Mucosa of rectum (tissue), 2 donors: ENCODE data around the gene TP53I13.
A peak's percentile ranks its signal among the peaks of the same experiment; 100 is the strongest.

ENCODE experiments used
- H3K27ac ChIP-seq, 2 donors: one replicate each; pipeline ENCODE4 v1.7.0; 2013; ENCODE audit warnings: inconsistent platforms in 2 of 2, low read depth in 2 of 2, low read length in 2 of 2
- H3K27me3 ChIP-seq, 2 donors: one replicate each; pipeline ENCODE4 v1.7.0; 2013; ENCODE audit warnings: low read length in 2 of 2; ENCODE audit not compliant: control insufficient read depth in 2 of 2, insufficient read depth in 2 of 2
- H3K36me3 ChIP-seq, 2 donors: one replicate each; pipeline ENCODE4 v1.7.0; 2013; ENCODE audit warnings: low read length in 2 of 2; ENCODE audit not compliant: control insufficient read depth in 2 of 2, insufficient read depth in 2 of 2
- H3K4me1 ChIP-seq, 2 donors: one replicate each; pipeline ENCODE4 v1.7.0; 2013; ENCODE audit warnings: low read length in 2 of 2, mild to moderate bottlenecking in 1 of 2; ENCODE audit not compliant: control insufficient read depth in 2 of 2, insufficient read depth in 2 of 2
- H3K4me3 ChIP-seq, 2 donors: one replicate each; pipeline ENCODE4 v1.7.0; 2013; ENCODE audit warnings: low read length in 2 of 2
- H3K9ac ChIP-seq, 2 donors: one replicate each; pipeline ENCODE4 v1.7.0; 2013; ENCODE audit warnings: low read length in 2 of 2, low read depth in 1 of 2, mild to moderate bottlenecking in 1 of 2
- H3K9me3 ChIP-seq, 2 donors: one replicate each; pipeline ENCODE4 v1.7.0; 2013; ENCODE audit warnings: low read length in 2 of 2; ENCODE audit not compliant: control insufficient read depth in 2 of 2
- donor health status: healthy.
- donor health status: Normal muscosa, but diverticular disease.

TP53I13 gene

DNA sequence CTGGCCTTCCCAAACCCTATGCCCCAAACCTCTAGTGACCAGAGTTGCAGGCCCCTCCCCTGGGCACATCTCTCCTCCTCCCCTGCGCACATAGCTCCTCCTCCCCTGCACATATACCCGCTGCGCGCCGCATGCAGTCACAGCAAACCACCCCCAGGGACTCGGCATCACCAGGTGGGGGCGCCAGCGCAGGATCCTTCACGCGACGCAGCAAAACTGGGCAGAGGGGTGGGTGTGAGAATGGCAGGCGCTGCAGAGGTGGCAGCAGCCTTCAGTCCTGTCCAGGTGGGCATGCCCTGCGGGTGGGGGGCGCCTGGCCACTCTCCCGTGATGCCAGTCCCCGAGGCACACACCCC, 48.6 kb downstream of the TP53I13 start:
- Histone ChIP-seq H3K9me3 (no peaks in the 10 kb centered on the region), H3K27me3 (peaks cover 14 to 23% of the 10 kb centered on the region in 2 donors), H3K4me1 (peaks cover 38 to 43% of the 10 kb centered on the region in 2 donors), H3K36me3 (no peaks in the 10 kb centered on the region), H3K27ac (no peak overlapping the region), H3K4me3 (peak overlapping the region; percentile 59 to 67), H3K9ac (peak overlapping the region; percentile 44 to 52)

GRCh38 chr17:29617481-29618271, 49.2 kb downstream of the TP53I13 start:
- Histone ChIP-seq H3K27me3 (peaks cover 14 to 23% of the 10 kb centered on the region in 2 donors), H3K36me3 (no peaks in the 10 kb centered on the region), H3K4me3 (peak overlapping the region; percentile 59 to 67), H3K9me3 (no peaks in the 10 kb centered on the region), H3K4me1 (peaks cover 38 to 43% of the 10 kb centered on the region in 2 donors), H3K9ac (peak overlapping the region; percentile 44 to 52), H3K27ac (peak overlapping the region in 1 of 2 donors; percentile 23)

DNA sequence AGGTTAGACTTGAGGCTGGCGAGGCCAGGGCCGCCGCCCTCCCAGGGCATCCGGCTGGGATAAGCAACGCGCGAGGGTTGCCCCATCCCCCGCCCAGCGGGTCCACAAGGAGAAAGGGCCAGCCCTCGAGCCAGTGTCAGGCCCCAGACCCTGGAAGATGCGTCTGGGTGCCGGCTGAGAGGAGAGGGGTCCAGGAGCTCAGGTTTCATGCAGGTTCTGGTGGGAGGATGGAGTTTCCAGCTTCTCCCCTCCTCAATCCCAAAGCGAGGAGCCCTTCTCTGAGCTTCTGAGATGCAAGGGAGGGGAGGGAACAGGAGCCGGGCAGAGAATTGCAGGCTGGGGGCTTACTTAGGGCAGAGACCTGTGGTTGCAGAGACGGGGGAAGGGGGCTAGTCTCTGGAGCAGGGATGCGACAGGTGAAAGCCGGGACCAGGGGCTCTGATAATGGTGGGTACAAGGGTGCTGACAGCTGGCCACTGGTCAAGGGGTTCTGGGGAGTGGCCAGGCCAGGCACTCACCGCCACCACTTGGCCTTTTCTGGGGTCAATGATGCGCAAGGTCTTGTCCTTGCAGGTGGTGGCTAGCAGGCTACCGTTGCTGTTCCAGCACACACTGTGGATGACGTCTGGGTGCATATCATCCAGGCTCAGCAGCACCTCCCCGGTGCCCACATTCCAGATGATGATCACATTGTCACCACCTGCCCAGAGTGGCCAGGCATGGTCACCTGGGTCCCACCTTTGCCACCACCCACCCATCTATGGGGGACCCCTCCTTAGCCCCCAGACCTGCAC, 50.0 kb downstream of the TP53I13 start:
- H3K4me1 ChIP-seq, result peaks cover 37 to 44% of the 10 kb centered on the region in 2 donors
- H3K9me3 ChIP-seq, result no peaks in the 10 kb centered on the region
- no peaks in the 10 kb centered on the region for H3K36me3 ChIP-seq
- H3K9ac ChIP-seq, result peak overlapping the region in 1 of 2 donors; percentile 44
- peak overlapping the region in 1 of 2 donors; percentile 23 for H3K27ac ChIP-seq
- H3K4me3 ChIP-seq, result no peak overlapping the region
- H3K27me3 ChIP-seq, result peaks cover 14 to 23% of the 10 kb centered on the region in 2 donors

DNA sequence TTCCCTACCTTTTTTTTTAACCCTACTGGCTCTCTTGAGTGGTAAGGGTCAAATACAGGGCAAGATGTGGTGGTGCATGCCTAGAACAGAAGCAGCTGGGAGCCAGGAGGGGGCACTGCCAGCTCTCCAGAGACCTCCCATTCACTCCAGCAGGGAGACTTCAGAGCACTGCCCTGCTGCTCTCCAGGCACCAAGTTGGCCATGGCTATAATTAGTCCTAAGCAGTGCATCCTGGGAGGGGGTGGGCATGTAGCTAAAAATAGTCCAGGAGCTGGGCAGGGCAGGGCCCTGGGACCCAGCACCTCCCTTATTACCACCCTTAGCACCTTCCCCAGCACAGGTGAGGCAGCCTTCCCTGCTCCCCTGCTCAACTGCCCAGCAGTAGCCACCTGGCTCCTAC, 50.8 kb downstream of the TP53I13 start:
- H3K4me1 ChIP-seq, result peaks cover 30 to 36% of the 10 kb centered on the region in 2 donors
- no peaks in the 10 kb centered on the region for H3K36me3 ChIP-seq
- H3K27ac ChIP-seq, result no peak overlapping the region
- peaks cover 14 to 23% of the 10 kb centered on the region in 2 donors for H3K27me3 ChIP-seq
- H3K9ac ChIP-seq, result no peak overlapping the region
- H3K4me3 ChIP-seq, result no peak overlapping the region
- no peaks in the 10 kb centered on the region for H3K9me3 ChIP-seq

DNA sequence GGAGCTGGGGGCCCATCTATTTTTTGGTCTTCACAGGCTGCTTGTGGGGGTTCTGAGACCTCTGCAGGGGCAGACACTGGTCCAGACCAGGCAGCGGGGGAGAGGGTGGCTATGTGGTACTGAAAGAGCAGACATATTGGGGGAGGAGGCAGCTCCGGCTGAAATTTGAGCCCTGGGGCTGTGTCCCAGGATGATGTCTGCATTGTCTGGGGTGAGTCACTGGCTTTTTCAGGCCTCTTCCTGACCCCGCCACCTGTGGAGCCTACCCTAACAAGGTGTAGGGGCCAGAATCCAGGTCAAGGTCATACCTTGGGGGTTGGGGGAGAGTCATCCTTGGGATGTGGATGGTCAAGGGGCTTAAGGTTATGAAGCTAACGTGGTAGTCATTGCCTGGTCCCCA, 51.8 kb downstream of the TP53I13 start:
- H3K4me1 ChIP-seq, result peaks cover 25 to 30% of the 10 kb centered on the region in 2 donors
- H3K27ac ChIP-seq, result no peak overlapping the region

GRCh38 chr17:29620779-29621500, 52.4 kb downstream of the TP53I13 start:
- Histone ChIP-seq H3K4me3 (no peak overlapping the region), H3K9me3 (no peaks in the 10 kb centered on the region), H3K4me1 (peaks cover 19 to 24% of the 10 kb centered on the region in 2 donors), H3K27me3 (peaks cover 12 to 19% of the 10 kb centered on the region in 2 donors), H3K36me3 (no peaks in the 10 kb centered on the region), H3K9ac (no peak overlapping the region), H3K27ac (no peak overlapping the region)

More for the DNA sequence above, 51.8 kb downstream of the TP53I13 start:
- Histone ChIP-seq H3K27me3 (peaks cover 14 to 20% of the 10 kb centered on the region in 2 donors), H3K36me3 (no peaks in the 10 kb centered on the region), H3K9ac (no peak overlapping the region), H3K4me3 (no peak overlapping the region), H3K9me3 (no peaks in the 10 kb centered on the region)

GRCh38 chr17:29621751-29622194, 53.3 kb downstream of the TP53I13 start:
- peak overlapping the region in 1 of 2 donors; percentile 57 for H3K4me3 ChIP-seq
- no peaks in the 10 kb centered on the region for H3K36me3 ChIP-seq
- peaks cover 4 to 12% of the 10 kb centered on the region in 2 donors for H3K27me3 ChIP-seq
- H3K9me3 ChIP-seq, result no peaks in the 10 kb centered on the region
- H3K27ac ChIP-seq, result peak overlapping the region in 1 of 2 donors; percentile 16
- peaks cover 11 to 15% of the 10 kb centered on the region in 2 donors for H3K4me1 ChIP-seq
- no peak overlapping the region for H3K9ac ChIP-seq
